A673 (cell line): ENCODE data around the gene CMTM7.

Experiments
- CTCF ChIP-seq: fragments of 300-800, 200-600 bp; sonication (generic); conservative IDR thresholded peaks from 2 replicates; pipeline ENCODE4 v1.5.1; 2017; ENCODE audit warnings: low read depth, mild to moderate bottlenecking, antibody characterized with exemption, low read length, moderate library complexity, mixed read lengths
- EZH2 ChIP-seq: fragments of 200-600 bp; sonication (generic); IDR thresholded peaks from 2 replicates; pipeline ENCODE4 v1.6.1; 2017; ENCODE audit warnings: borderline replicate concordance, low read depth, mild to moderate bottlenecking, mixed read lengths, antibody characterized with exemption, low read length; ENCODE audit not compliant: poor library complexity, severe bottlenecking

- TF ChIP-seq CTCF = no peak
- no peak for TF ChIP-seq EZH2
Observed at GRCh38 chr3:32353351-32353750, 38.3 kb upstream of the CMTM7 start.
